ENCODE results near the gene SLC9B1.
A peak's percentile ranks its signal among the peaks of the same experiment; 100 is the strongest.

The SLC9B1 gene

GRCh38 chr4:103019308-103020124 lies at the start of gene SLC9B1:
Gene SLC9B1, minus strand, starts transcription at chr4:103019705. Its CDS starts 27,994 bp downstream, at chr4:102991711.
- peak; percentile 74 for DNase-seq

- no peak for DNase-seq
Measured at GRCh38 chr4:103067841-103068547, 48.5 kb upstream of the SLC9B1 start.

- DNase-seq, result no peak
Measured at GRCh38 chr4:103060453-103061148, 41.1 kb upstream of the SLC9B1 start.

- DNase-seq, result no peak
Measured at GRCh38 chr4:103054030-103054429, 34.5 kb upstream of the SLC9B1 start.

GRCh38 chr4:103052779-103053178 lies 33.3 kb upstream of the SLC9B1 start:
- DNase-seq, result no peak

GRCh38 chr4:103052145-103052544 lies 32.6 kb upstream of the SLC9B1 start:
- DNase-seq, result no peak

- no peak for DNase-seq
Measured at GRCh38 chr4:103050736-103051436, 31.4 kb upstream of the SLC9B1 start.

- no peak for DNase-seq
Measured at GRCh38 chr4:103046416-103047290, 27.1 kb upstream of the SLC9B1 start.

GRCh38 chr4:103044183-103044582 lies 24.7 kb upstream of the SLC9B1 start:
- DNase-seq, result no peak

GRCh38 chr4:103036169-103036568 lies 16.7 kb upstream of the SLC9B1 start:
- DNase-seq, result no peak

- peak; percentile 7 for DNase-seq
Measured at GRCh38 chr4:103032574-103032973, 13.1 kb upstream of the SLC9B1 start.

GRCh38 chr4:103030791-103031190 lies 11.3 kb upstream of the SLC9B1 start:
- no peak for DNase-seq

- DNase-seq, result no peak
Measured at GRCh38 chr4:103029300-103029699, 9.8 kb upstream of the SLC9B1 start.

- DNase-seq, result no peak
Measured at GRCh38 chr4:103026868-103027267, 7.4 kb upstream of the SLC9B1 start.

- DNase-seq, result no peak
Measured at GRCh38 chr4:103024996-103025395, 5.5 kb upstream of the SLC9B1 start.

GRCh38 chr4:103021120-103021519 lies 1.6 kb upstream of the SLC9B1 start:
- no peak for DNase-seq

- DNase-seq, result peak; percentile 40
Measured at GRCh38 chr4:103018391-103019307, 856 bp downstream of the SLC9B1 start.

- DNase-seq, result no peak
Measured at GRCh38 chr4:103012551-103012950, 7.0 kb downstream of the SLC9B1 start.

- DNase-seq, result no peak
Measured at GRCh38 chr4:103012060-103012459, 7.4 kb downstream of the SLC9B1 start.

GRCh38 chr4:103011378-103012025 lies 8.0 kb downstream of the SLC9B1 start:
- no peak for DNase-seq
